ENCODE data around the gene FTL. TPM values are rescaled to one million over a fixed set of nuclear protein-coding genes. Genes with fewer than 3 reads are reported as not detected.

Gene FTL
- total RNA-seq, 2 donors from 2014 or later, result 1,824 to 3,385 TPM

- Histone ChIP-seq H3K27ac (peak overlapping the region in 3 of 4 donors; percentile 26 to 89 (median 48)), H3K4me1 (peaks cover 32% of the 10 kb centered on the region), H3K9me3 (no peaks in the 10 kb centered on the region), H3K4me3 (no peak overlapping the region), H3K36me3 (replicated peaks in 1 of 2; ENCODE audit: insufficient read depth in 1 of 2, low read depth in 2 of 2) (no peaks in the 10 kb centered on the region), H3K27me3 (no peaks in the 10 kb centered on the region)
- 69 to 90% methylated on average over 5 to 11 of the region's 12 CpGs for WGBS, 2 donors
- ATAC-seq (no peak), DNase-seq (no peak)
- no peak for TF ChIP-seq POLR2A (IDR thresholded peaks at IDR 0.05)
- TF ChIP-seq CTCF (IDR thresholded peaks at IDR 0.05), result no peak
- intact Hi-C loops (cut with DNase I), result no loop called here
Observed at GRCh38 chr19:48961673-48962028, 3.5 kb upstream of the FTL start.

- ATAC-seq, result no peak
- Histone ChIP-seq H3K4me1 (peaks cover 38% of the 10 kb centered on the region), H3K27me3 (no peaks in the 10 kb centered on the region), H3K4me3 (no peak overlapping the region), H3K36me3 (replicated peaks in 1 of 2; ENCODE audit: insufficient read depth in 1 of 2, low read depth in 2 of 2) (no peaks in the 10 kb centered on the region), H3K27ac (peak overlapping the region in 3 of 4 donors; percentile 26 to 89 (median 48)), H3K9me3 (no peaks in the 10 kb centered on the region)
- intact Hi-C loops (cut with DNase I), result no loop called here
- TF ChIP-seq POLR2A (IDR thresholded peaks at IDR 0.05) (peak in 1 of 3 donors; percentile 68), CTCF (IDR thresholded peaks at IDR 0.05) (no peak)
- peak; percentile 26 to 78 (median 41) for DNase-seq
- WGBS, 2 donors, result 56 to 84% methylated on average over 13 to 22 of the region's 22 CpGs
Observed at GRCh38 chr19:48962029-48962848, 2.9 kb upstream of the FTL start.

- intact Hi-C loops (cut with DNase I), result no loop called here
Observed at GRCh38 chr19:48962849-48963165, 2.3 kb upstream of the FTL start.

GRCh38 chr19:48963371-48964204 is 1.5 kb upstream of the FTL start:
- ATAC-seq, result peak; percentile 14
- H3K4me3 ChIP-seq, result no peak overlapping the region
- peak overlapping the region; percentile 83 to 94 (median 90) for H3K27ac ChIP-seq
- no peaks in the 10 kb centered on the region for H3K36me3 ChIP-seq (replicated peaks in 1 of 2; ENCODE audit: insufficient read depth in 1 of 2, low read depth in 2 of 2)
- H3K9me3 ChIP-seq, result no peaks in the 10 kb centered on the region
- peaks cover 39% of the 10 kb centered on the region for H3K4me1 ChIP-seq
- peak in 1 of 3 donors; percentile 33 for TF ChIP-seq POLR2A (IDR thresholded peaks at IDR 0.05)
- no peak for TF ChIP-seq CTCF (IDR thresholded peaks at IDR 0.05)
- intact Hi-C loops (cut with DNase I), result no loop called here
- WGBS, 2 donors, result 3 to 14% methylated on average over 9 to 27 of the region's 28 CpGs
- no peaks in the 10 kb centered on the region for H3K27me3 ChIP-seq
- DNase-seq, result peak; percentile 72 to 83 (median 78)

More at GRCh38 chr19:48962849-48963165, 2.3 kb upstream of the FTL start:
- H3K36me3 ChIP-seq (replicated peaks in 1 of 2; ENCODE audit: insufficient read depth in 1 of 2, low read depth in 2 of 2), result no peaks in the 10 kb centered on the region
- DNase-seq (no peak), ATAC-seq (no peak)
- 59 to 61% methylated on average over 5 of the region's 7 CpGs for WGBS, 2 donors
- no peaks in the 10 kb centered on the region for H3K27me3 ChIP-seq
- H3K27ac ChIP-seq, result peak overlapping the region in 2 of 4 donors; percentile 89 to 94
- H3K4me3 ChIP-seq, result no peak overlapping the region
- H3K4me1 ChIP-seq, result peaks cover 39% of the 10 kb centered on the region
- no peaks in the 10 kb centered on the region for H3K9me3 ChIP-seq
- TF ChIP-seq POLR2A (IDR thresholded peaks at IDR 0.05) (no peak), CTCF (IDR thresholded peaks at IDR 0.05) (no peak)
